ENCODE measurements around the gene CARMIL1.

CARMIL1 gene

GRCh38 chr6:25405442-25405841 lies 126.3 kb downstream of the CARMIL1 start:
- Histone ChIP-seq H2AFZ (ENCODE audit: low read depth, low read length) (no peak overlapping the region), H3K27ac (ENCODE audit: low read length) (no peak overlapping the region), H3K9ac (ENCODE audit: low read length) (no peak overlapping the region), H3K79me2 (ENCODE audit: low read length) (no peaks in the 10 kb centered on the region), H3K4me3 (ENCODE audit: low read length) (peak overlapping the region; percentile 55), H3K27me3 (ENCODE audit: low read depth, low read length) (no peaks in the 10 kb centered on the region), H3K4me2 (ENCODE audit: low read length) (peak overlapping the region; percentile 80), H4K20me1 (ENCODE audit: insufficient read depth, low read length) (no peaks in the 10 kb centered on the region), H3K9me3 (ENCODE audit: insufficient read depth, low read length) (no peaks in the 10 kb centered on the region; the same call in 1 of the 2 replicates), H3K4me1 (ENCODE audit: low read length) (peaks cover 13% of the 10 kb centered on the region), H3K36me3 (replicated peaks; ENCODE audit: low read depth, low read length) (no peaks in the 10 kb centered on the region)
- no peak for TF ChIP-seq EZH2phosphoT487 (IDR thresholded peaks at IDR 0.05; ENCODE audit: low read depth)

- TF ChIP-seq CTCF (IDR thresholded peaks at IDR 0.05; ENCODE audit: low read depth, low read length) (no peak), EZH2phosphoT487 (IDR thresholded peaks at IDR 0.05; ENCODE audit: low read depth) (no peak)
- Histone ChIP-seq H3K4me2 (ENCODE audit: low read length) (no peak overlapping the region), H3K9me3 (ENCODE audit: insufficient read depth, low read length) (no peaks in the 10 kb centered on the region; the same call in 1 of the 2 replicates), H3K27me3 (ENCODE audit: low read depth, low read length) (no peaks in the 10 kb centered on the region), H3K27ac (ENCODE audit: low read length) (no peak overlapping the region), H3K79me2 (ENCODE audit: low read length) (no peaks in the 10 kb centered on the region), H3K9ac (ENCODE audit: low read length) (no peak overlapping the region), H3K36me3 (replicated peaks; ENCODE audit: low read depth, low read length) (no peaks in the 10 kb centered on the region), H2AFZ (ENCODE audit: low read depth, low read length) (no peak overlapping the region), H3K4me3 (ENCODE audit: low read length) (no peak overlapping the region), H4K20me1 (ENCODE audit: insufficient read depth, low read length) (no peaks in the 10 kb centered on the region), H3K4me1 (ENCODE audit: low read length) (peaks cover 19% of the 10 kb centered on the region)
These were observed 128.3 kb downstream of the CARMIL1 start for GRCh38 chr6:25407431-25407830.

DNA sequence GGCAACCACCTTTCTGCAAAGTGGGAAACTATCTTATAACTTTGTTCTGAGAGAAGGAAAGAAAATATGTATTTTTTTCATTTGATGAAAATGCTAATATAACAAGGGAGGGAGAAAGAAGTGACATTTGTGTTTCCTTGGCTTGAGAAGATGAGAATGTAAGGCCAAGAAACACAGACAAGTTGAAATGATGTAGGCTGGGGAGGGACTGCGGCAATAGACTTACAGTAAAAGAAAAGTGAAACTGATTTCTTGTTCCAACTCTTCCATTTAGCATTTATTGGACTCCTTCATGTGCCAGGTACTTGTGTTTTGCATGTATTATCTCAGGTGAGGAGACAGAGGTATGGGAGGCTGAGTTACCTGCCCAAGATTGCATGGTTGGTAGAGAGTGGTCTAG lies 130.9 kb downstream of the CARMIL1 start:
- H3K4me1 ChIP-seq (ENCODE audit: low read length): peaks cover 14% of the 10 kb centered on the region
- H3K4me2 ChIP-seq (ENCODE audit: low read length): no peak overlapping the region
- H3K9ac ChIP-seq (ENCODE audit: low read length): no peak overlapping the region
- no peaks in the 10 kb centered on the region for H3K36me3 ChIP-seq (replicated peaks; ENCODE audit: low read depth, low read length)
- no peak overlapping the region for H2AFZ ChIP-seq (ENCODE audit: low read depth, low read length)
- H3K79me2 ChIP-seq (ENCODE audit: low read length): no peaks in the 10 kb centered on the region
- TF ChIP-seq CTCF (IDR thresholded peaks at IDR 0.05; ENCODE audit: low read depth, low read length) (no peak), EZH2phosphoT487 (IDR thresholded peaks at IDR 0.05; ENCODE audit: low read depth) (no peak)
- no peaks in the 10 kb centered on the region for H3K27me3 ChIP-seq (ENCODE audit: low read depth, low read length)
- H3K9me3 ChIP-seq (ENCODE audit: insufficient read depth, low read length): no peaks in the 10 kb centered on the region; the same call in 1 of the 2 replicates
- H3K27ac ChIP-seq (ENCODE audit: low read length): no peak overlapping the region
- no peak overlapping the region for H3K4me3 ChIP-seq (ENCODE audit: low read length)
- H4K20me1 ChIP-seq (ENCODE audit: insufficient read depth, low read length): no peaks in the 10 kb centered on the region

GRCh38 chr6:25411316-25411950 lies 132.3 kb downstream of the CARMIL1 start:
- peak overlapping the region; percentile 28 for H3K4me2 ChIP-seq (ENCODE audit: low read length)

More at GRCh38 chr6:25411316-25411950, 132.3 kb downstream of the CARMIL1 start:
- H2AFZ ChIP-seq (ENCODE audit: low read depth, low read length): no peak overlapping the region
- H3K79me2 ChIP-seq (ENCODE audit: low read length): no peaks in the 10 kb centered on the region
- H3K4me1 ChIP-seq (ENCODE audit: low read length): peaks cover 6% of the 10 kb centered on the region; the same call in 1 of the 2 replicates
- TF ChIP-seq EZH2phosphoT487 (IDR thresholded peaks at IDR 0.05; ENCODE audit: low read depth): no peak
- TF ChIP-seq CTCF (IDR thresholded peaks at IDR 0.05; ENCODE audit: low read depth, low read length): no peak
- no peak overlapping the region for H3K4me3 ChIP-seq (ENCODE audit: low read length)
- H3K36me3 ChIP-seq (replicated peaks; ENCODE audit: low read depth, low read length): no peaks in the 10 kb centered on the region
- H3K27ac ChIP-seq (ENCODE audit: low read length): no peak overlapping the region
- no peaks in the 10 kb centered on the region for H4K20me1 ChIP-seq (ENCODE audit: insufficient read depth, low read length)
- H3K9ac ChIP-seq (ENCODE audit: low read length): no peak overlapping the region
- peaks cover under 1% of the 10 kb centered on the region; the same call in 1 of the 2 replicates for H3K27me3 ChIP-seq (ENCODE audit: low read depth, low read length)
- no peaks in the 10 kb centered on the region for H3K9me3 ChIP-seq (ENCODE audit: insufficient read depth, low read length)
